ENCODE measurements around the gene SSBP3. TPM values are rescaled to one million over a fixed set of nuclear protein-coding genes. Genes with fewer than 3 reads are reported as not detected.

SSBP3 gene
- total RNA-seq, 2 donors from 2014 or later = 7.9 to 23.1 TPM

GRCh38 chr1:54300401-54300800 is 105.8 kb downstream of the SSBP3 start:
- no peaks in the 10 kb centered on the region for H3K27me3 ChIP-seq
- no peak for ATAC-seq
- DNase-seq = no peak
- H3K27ac ChIP-seq = no peak overlapping the region
- 85 to 88% methylated on average over 7 of the region's 7 CpGs for WGBS, 2 donors
- H3K4me3 ChIP-seq = no peak overlapping the region
- peaks cover 17% of the 10 kb centered on the region for H3K4me1 ChIP-seq
- H3K36me3 ChIP-seq (replicated peaks in 1 of 2; ENCODE audit: insufficient read depth in 1 of 2, low read depth in 2 of 2) = no peaks in the 10 kb centered on the region
- intact Hi-C loops (cut with DNase I) = loop anchor here (10.0 kb wide), 1 partner anchor 194 kb away; no protein-coding TSS in a partner anchor
- no peaks in the 10 kb centered on the region for H3K9me3 ChIP-seq
- no peak for TF ChIP-seq CTCF (IDR thresholded peaks at IDR 0.05)
- no peak for TF ChIP-seq POLR2A (IDR thresholded peaks at IDR 0.05)

- Histone ChIP-seq H3K4me1 (peaks cover 17% of the 10 kb centered on the region), H3K36me3 (replicated peaks in 1 of 2; ENCODE audit: insufficient read depth in 1 of 2, low read depth in 2 of 2) (no peaks in the 10 kb centered on the region), H3K9me3 (no peaks in the 10 kb centered on the region), H3K27me3 (no peaks in the 10 kb centered on the region), H3K4me3 (no peak overlapping the region), H3K27ac (peak overlapping the region in 1 of 4 donors; percentile 53)
- WGBS, 2 donors = 70 to 72% methylated on average over 7 of the region's 7 CpGs
- intact Hi-C loops (cut with DNase I) = no loop called here
- peak in 1 of 4 donors; percentile 25 for DNase-seq
- ATAC-seq = no peak
- TF ChIP-seq POLR2A (IDR thresholded peaks at IDR 0.05) = no peak
Observed at GRCh38 chr1:54299037-54299436, 107.2 kb downstream of the SSBP3 start.

DNA sequence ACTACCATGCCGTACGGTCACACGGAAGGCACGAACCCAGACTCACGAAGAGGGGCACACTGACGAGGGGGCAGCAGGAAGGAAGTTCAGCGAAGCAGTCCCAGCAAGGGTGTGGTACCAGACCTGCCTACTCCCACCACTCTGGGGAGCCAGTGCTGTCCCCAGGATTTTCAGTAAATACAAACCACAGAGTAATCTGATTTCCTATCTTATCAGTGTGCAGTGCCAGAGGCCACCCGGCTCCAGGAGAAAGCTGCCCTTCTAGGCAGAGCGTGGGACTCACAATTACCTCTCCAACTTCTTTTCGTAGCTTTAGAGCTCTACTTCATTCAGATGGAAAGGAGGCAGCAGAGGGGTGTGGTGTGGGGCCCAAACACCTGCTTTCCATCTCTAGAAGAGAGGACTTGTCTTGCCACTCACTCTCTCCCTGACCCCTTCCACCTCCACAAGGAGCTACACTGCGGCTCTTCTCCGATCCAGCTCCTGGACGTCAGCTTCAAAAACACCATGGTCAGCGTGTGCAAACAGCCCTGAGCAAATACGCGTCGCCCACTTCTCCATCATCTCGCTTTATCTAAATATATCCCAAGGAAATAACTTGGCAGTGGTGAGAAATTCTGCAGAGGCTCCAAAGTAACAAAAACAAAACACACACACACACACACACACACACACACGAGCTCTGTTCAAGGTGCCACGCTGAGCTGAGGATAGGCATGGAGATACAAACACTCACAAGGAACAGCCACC is 107.7 kb downstream of the SSBP3 start:
- no peaks in the 10 kb centered on the region for H3K27me3 ChIP-seq
- no peaks in the 10 kb centered on the region for H3K36me3 ChIP-seq (replicated peaks in 1 of 2; ENCODE audit: insufficient read depth in 1 of 2, low read depth in 2 of 2)
- DNase-seq = peak in 1 of 4 donors; percentile 27
- intact Hi-C loops (cut with DNase I) = no loop called here
- H3K27ac ChIP-seq = peak overlapping the region in 3 of 4 donors; percentile 41 to 53 (median 46)
- WGBS, 2 donors = 33 to 39% methylated on average over 18 to 20 of the region's 20 CpGs
- no peak for ATAC-seq
- TF ChIP-seq CTCF (IDR thresholded peaks at IDR 0.05) = no peak
- no peak for TF ChIP-seq POLR2A (IDR thresholded peaks at IDR 0.05)
- H3K4me1 ChIP-seq = peaks cover 17% of the 10 kb centered on the region
- no peak overlapping the region for H3K4me3 ChIP-seq
- no peaks in the 10 kb centered on the region for H3K9me3 ChIP-seq

- peaks cover 17% of the 10 kb centered on the region for H3K4me1 ChIP-seq
- no peaks in the 10 kb centered on the region for H3K9me3 ChIP-seq
- ATAC-seq (no peak), DNase-seq (peak in 1 of 4 donors; percentile 18)
- H3K4me3 ChIP-seq = no peak overlapping the region
- H3K27me3 ChIP-seq = no peaks in the 10 kb centered on the region
- WGBS, 2 donors = 58 to 77% methylated on average over 3 to 6 of the region's 6 CpGs
- H3K27ac ChIP-seq = peak overlapping the region in 3 of 4 donors; percentile 41 to 53 (median 46)
- H3K36me3 ChIP-seq (replicated peaks in 1 of 2; ENCODE audit: insufficient read depth in 1 of 2, low read depth in 2 of 2) = no peaks in the 10 kb centered on the region
- TF ChIP-seq POLR2A (IDR thresholded peaks at IDR 0.05) (no peak), CTCF (IDR thresholded peaks at IDR 0.05) (no peak)
- intact Hi-C loops (cut with DNase I) = no loop called here
Observed at GRCh38 chr1:54297596-54298283, 108.5 kb downstream of the SSBP3 start.

DNA sequence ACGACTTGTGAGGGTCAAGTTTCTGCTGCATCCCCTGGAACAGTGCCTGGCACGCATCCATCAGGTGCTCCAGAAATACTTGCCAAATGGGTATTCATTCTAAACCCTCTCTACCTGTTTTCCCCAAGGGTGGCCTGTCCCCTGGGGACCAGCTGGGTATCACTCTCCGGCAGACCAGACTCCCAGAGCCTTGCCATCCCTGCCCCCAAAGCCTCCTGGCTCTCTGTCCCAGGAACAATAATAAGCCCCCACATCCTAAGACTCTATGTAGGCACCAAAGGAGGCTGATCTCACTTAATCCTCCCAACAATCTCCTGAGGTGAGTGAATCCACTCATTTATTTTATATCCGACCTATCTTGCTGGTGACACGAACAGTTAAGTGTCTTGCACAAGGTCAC is 109.5 kb downstream of the SSBP3 start:
- WGBS, 2 donors = 73 to 78% methylated on average over 5 of the region's 5 CpGs
- Histone ChIP-seq H3K4me1 (peaks cover 20% of the 10 kb centered on the region), H3K27ac (no peak overlapping the region), H3K9me3 (no peaks in the 10 kb centered on the region), H3K4me3 (no peak overlapping the region), H3K36me3 (replicated peaks in 1 of 2; ENCODE audit: insufficient read depth in 1 of 2, low read depth in 2 of 2) (no peaks in the 10 kb centered on the region), H3K27me3 (no peaks in the 10 kb centered on the region)
- no peak for TF ChIP-seq POLR2A (IDR thresholded peaks at IDR 0.05)
- TF ChIP-seq CTCF (IDR thresholded peaks at IDR 0.05) = no peak
- DNase-seq (no peak), ATAC-seq (no peak)
- intact Hi-C loops (cut with DNase I) = no loop called here

Measured in body of pancreas (tissue), 4 donors.